Measurements from ENCODE around the gene DOCK2.

DNA sequence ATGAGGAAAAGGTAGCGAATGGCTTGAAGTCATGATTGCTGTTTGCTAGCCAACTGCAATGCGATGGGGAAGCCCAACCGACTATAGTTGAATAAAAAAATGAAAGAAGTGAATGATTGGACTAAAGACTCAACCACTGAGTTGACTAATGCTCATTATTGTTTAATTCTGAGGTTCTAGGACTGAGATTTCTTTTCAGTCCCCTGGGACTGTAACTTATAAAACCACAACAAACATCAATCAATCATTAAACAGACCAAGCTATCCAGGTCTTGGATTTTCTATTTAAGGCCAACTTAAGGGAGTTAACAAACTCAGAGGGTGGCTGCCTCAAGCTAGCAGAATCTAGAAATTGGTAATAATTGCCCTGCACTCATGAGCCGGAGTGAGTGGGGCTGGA lies 154.2 kb downstream of the DOCK2 start:
- TF ChIP-seq CTCF (IDR thresholded peaks at IDR 0.05) (no peak), POLR2A (IDR thresholded peaks at IDR 0.05) (no peak)
